GM21381 (cell line): Measurements from ENCODE around the gene SLC6A6.
"Not testable (repeated sequence)": the region's sequence is repeated elsewhere in the genome, so short reads cannot be mapped to it uniquely, and the experiment has no call there.

ENCODE experiments used
- ATAC-seq: cut with Tn5 transposase; IDR thresholded peaks from one replicate; pipeline ENCODE4 v1.9.1; 2021; ENCODE audit warnings: mild to moderate bottlenecking, moderate library complexity; ENCODE audit not compliant: unreplicated experiment

SLC6A6 gene

GRCh38 chr3:14434126-14434497, 31.7 kb downstream of the SLC6A6 start:
- ATAC-seq, result no peak

- no peak for ATAC-seq
These were observed 32.2 kb downstream of the SLC6A6 start for GRCh38 chr3:14434498-14435151.

- ATAC-seq, result no peak
These were observed 33.0 kb downstream of the SLC6A6 start for GRCh38 chr3:14435175-14436014.

- no peak for ATAC-seq
These were observed 34.5 kb downstream of the SLC6A6 start for GRCh38 chr3:14436954-14437281.

- ATAC-seq, result not testable (repeated sequence)
These were observed 35.3 kb downstream of the SLC6A6 start for GRCh38 chr3:14437705-14438104.

GRCh38 chr3:14438262-14438661, 35.9 kb downstream of the SLC6A6 start:
- ATAC-seq, result no peak

GRCh38 chr3:14438929-14439328, 36.5 kb downstream of the SLC6A6 start:
- no peak for ATAC-seq

GRCh38 chr3:14439501-14440167, 37.2 kb downstream of the SLC6A6 start:
- no peak for ATAC-seq

GRCh38 chr3:14440168-14440518, 37.7 kb downstream of the SLC6A6 start:
- ATAC-seq, result no peak

- ATAC-seq, result no peak
These were observed 38.3 kb downstream of the SLC6A6 start for GRCh38 chr3:14440531-14441239.

GRCh38 chr3:14441240-14441919, 39.0 kb downstream of the SLC6A6 start:
- no peak for ATAC-seq

GRCh38 chr3:14441920-14442300, 39.5 kb downstream of the SLC6A6 start:
- ATAC-seq, result no peak

- ATAC-seq, result no peak
These were observed 42.0 kb downstream of the SLC6A6 start for GRCh38 chr3:14444380-14444779.

GRCh38 chr3:14445773-14446172, 43.4 kb downstream of the SLC6A6 start:
- ATAC-seq, result no peak

- ATAC-seq, result no peak
These were observed 44.7 kb downstream of the SLC6A6 start for GRCh38 chr3:14446988-14447570.

- ATAC-seq, result no peak
These were observed 45.7 kb downstream of the SLC6A6 start for GRCh38 chr3:14448063-14448462.

GRCh38 chr3:14448756-14449727, 46.6 kb downstream of the SLC6A6 start:
- ATAC-seq, result no peak

- ATAC-seq, result no peak
These were observed 48.1 kb downstream of the SLC6A6 start for GRCh38 chr3:14450506-14450905.

- no peak for ATAC-seq
These were observed 48.7 kb downstream of the SLC6A6 start for GRCh38 chr3:14450922-14451606.
